HTR-8/SVneo (cell line): Measurements from ENCODE around the gene KCNJ12.

Source experiments
- DNase-seq: peaks from one replicate; pipeline ENCODE4 v3.0.0; 2011; ENCODE audit warnings: low spot score, mixed read lengths; ENCODE audit not compliant: insufficient read length
- FAIRE-seq: peaks from 2 replicates; lab custom pipeline; 2011; peaks lifted over from hg19 to GRCh38; lab: Jason Lieb, UNC

KCNJ12 gene

GRCh38 chr17:21361020-21361809 lies 14.9 kb upstream of the KCNJ12 start:
- DNase-seq (no peak), FAIRE-seq (peak; percentile 26)

- DNase-seq (no peak), FAIRE-seq (peak; percentile 96)
These were observed 13.7 kb upstream of the KCNJ12 start for GRCh38 chr17:21362331-21362931.

DNA sequence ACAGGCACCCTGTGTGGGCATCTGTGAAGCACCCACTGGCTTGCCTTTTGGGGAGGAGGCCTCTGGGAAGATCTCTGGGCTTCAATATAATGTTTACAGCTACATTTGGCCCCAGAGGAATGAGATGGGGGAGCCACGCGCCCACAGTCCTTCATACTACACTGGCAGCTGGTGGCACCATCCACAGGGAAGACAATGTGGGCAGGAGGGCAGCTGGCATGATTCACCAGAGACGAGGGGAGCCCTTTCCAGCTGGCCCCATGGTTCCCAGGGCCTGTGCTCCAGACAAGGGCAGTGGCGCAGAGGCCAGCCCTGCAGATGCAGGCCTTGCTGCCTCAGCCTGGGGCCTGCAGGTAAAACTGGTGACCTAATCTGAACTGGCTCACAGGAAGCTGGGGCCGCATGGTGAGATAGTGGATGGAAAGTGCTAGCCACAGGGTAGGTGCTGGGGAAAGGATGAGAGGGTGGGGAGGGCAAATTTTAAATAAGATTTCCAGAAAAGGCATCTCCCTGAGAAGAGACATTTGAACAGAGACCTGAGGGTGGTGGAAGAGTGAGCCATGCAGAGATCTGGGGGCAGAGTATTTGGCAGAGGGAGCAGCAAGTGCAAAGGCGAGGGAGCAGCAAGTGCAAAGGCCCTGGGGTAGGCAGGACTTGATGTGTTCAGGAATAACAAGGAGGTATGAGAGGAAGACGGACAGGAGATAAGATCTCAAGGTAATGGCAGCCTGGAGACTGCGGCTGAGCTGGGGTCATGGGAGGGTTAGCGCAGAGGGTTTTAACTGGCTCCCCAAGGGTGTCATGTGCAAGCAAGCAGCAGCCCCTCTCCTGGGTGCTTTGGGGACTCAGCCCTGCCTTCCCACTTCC lies 12.1 kb upstream of the KCNJ12 start:
- FAIRE-seq (peak; percentile 79), DNase-seq (no peak)

DNA sequence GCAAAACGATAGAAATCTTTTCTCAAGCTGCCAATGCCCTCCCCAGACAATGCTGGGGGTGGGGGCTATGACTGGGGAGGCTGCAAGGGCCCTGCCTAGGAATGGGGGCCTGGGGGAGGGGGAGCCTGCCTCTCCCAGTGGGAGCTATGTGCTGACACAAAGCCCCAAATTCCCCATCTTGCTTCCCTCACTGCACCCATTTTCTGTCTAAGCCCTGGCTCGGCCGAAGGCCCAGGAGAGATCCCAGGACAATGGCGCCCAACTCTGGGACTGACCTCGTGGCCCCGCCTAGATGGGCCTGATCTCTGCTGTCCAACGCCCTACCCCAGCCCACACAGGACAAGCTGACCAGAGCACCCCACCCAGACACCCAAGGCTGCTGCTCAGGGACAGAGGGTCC lies 11.1 kb upstream of the KCNJ12 start:
- FAIRE-seq = peak; percentile 54
- no peak for DNase-seq

GRCh38 chr17:21368545-21369246 lies 7.5 kb upstream of the KCNJ12 start:
- DNase-seq (no peak), FAIRE-seq (peak; percentile 83)

- no peak for DNase-seq
- no peak for FAIRE-seq
These were observed 6.8 kb upstream of the KCNJ12 start for GRCh38 chr17:21369395-21369794.

DNA sequence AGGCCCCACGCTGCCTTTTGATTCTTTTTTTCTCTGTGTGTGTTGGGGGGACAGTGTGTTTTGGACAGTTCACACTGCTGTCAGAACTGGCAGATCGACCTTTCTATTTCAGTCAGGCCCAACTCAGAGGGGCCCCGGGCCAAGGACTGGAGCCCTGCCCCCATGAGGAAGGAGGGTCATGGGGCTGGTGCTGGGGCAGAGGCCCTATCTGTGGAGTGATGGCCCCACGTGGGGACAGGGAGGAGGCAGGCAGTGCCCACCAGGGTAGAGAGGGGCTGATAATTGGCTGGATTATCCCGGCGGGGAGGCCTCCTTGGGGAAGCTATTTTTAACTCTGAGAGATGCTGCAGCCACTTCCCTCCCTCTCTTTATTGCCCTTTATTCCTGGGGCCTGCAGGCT lies 5.7 kb upstream of the KCNJ12 start:
- DNase-seq (no peak), FAIRE-seq (peak; percentile 72)

- DNase-seq = no peak
- FAIRE-seq = no peak
These were observed 4.6 kb upstream of the KCNJ12 start for GRCh38 chr17:21371511-21372081.

GRCh38 chr17:21372256-21372954 lies 3.8 kb upstream of the KCNJ12 start:
- DNase-seq = no peak

GRCh38 chr17:21373036-21373435 lies 3.1 kb upstream of the KCNJ12 start:
- DNase-seq = no peak
- FAIRE-seq = no peak

More at GRCh38 chr17:21372256-21372954, 3.8 kb upstream of the KCNJ12 start:
- peak; percentile 44 for FAIRE-seq

DNA sequence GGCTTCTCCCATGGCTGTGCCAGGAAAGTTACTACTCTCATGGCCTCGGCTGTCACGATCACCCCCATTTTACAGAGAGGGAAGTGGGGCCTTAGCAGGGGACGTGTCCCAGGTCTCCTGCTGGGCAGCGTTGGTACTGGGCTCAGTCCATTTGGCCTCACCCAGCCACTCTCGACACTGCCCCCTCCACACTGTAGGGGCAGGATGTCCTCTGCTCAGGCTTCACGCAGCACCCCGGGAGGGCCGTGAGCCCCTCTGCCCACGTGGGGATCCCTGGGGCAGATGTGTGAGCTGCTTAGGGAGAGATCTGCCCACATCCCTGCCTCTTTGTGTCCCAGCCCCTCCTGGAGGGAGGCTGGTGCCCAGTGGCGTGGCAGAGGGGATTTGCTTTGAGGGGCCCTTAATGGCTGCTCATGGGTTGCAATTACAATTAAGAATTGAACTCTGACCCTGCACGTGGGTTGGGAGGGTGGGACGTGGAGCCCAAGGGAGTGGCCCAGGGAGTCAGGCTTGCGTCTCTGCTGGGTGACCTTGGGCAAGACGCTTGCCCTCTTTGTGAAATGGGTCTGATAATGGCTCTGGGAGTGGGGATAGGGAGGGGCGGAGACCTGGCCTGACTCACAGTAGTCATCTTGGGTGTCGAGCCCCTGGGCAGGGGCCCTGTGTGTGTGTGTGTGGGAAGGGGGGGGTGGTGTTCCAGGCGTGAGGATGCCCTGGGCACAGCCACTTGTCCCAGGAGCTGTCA lies 2.3 kb upstream of the KCNJ12 start:
- FAIRE-seq = peak; percentile 85

GRCh38 chr17:21374441-21375161 lies 1.6 kb upstream of the KCNJ12 start:
- no peak for DNase-seq
- peak; percentile 87 for FAIRE-seq

More for the DNA sequence above, 2.3 kb upstream of the KCNJ12 start:
- no peak for DNase-seq

DNA sequence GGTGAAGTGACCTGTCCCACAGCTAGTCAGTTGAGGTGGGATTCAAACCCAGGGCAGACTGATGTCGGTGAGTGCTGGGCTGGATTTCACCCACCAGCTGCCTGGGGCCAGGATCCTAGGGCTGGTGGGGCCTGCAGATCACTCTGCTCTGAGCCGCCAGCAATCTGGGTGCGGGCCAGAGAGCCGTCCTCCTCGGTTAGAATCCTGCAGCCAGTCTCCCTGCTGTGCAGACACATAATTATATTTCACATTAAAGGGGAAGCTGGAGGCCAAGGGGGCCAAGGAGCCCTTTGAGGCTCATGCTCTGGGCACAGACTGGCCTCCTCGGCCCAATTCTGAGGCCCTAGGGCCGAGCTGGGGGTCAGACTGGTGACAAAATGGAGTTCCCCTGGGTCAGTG lies 996 bp upstream of the KCNJ12 start:
- FAIRE-seq (no peak), DNase-seq (no peak)

DNA sequence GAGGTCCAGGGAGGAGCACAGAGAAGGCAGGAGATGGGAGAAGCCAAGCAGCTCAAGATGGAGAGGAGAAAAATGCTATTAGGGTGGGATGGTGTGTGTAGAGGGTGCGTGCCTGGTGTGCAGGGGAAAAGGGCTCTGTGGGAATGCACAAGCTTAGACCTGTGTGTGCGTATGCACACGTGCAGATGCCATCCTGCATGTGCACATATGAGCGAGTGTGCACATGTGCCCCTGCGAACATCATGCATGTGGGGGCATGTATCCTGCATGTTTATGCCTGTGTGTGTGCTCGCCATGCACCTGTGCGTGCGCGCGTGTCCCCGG lies 438 bp upstream of the KCNJ12 start:
- no peak for DNase-seq
- peak; percentile 98 for FAIRE-seq

- DNase-seq (peak; percentile 72), FAIRE-seq (peak; percentile 74)
These were observed 868 bp downstream of the KCNJ12 start for GRCh38 chr17:21376759-21377690.

GRCh38 chr17:21377705-21378396 lies 1.7 kb downstream of the KCNJ12 start:
- FAIRE-seq (no peak), DNase-seq (no peak)
